ENCODE results near the gene MANSC4.

DNA sequence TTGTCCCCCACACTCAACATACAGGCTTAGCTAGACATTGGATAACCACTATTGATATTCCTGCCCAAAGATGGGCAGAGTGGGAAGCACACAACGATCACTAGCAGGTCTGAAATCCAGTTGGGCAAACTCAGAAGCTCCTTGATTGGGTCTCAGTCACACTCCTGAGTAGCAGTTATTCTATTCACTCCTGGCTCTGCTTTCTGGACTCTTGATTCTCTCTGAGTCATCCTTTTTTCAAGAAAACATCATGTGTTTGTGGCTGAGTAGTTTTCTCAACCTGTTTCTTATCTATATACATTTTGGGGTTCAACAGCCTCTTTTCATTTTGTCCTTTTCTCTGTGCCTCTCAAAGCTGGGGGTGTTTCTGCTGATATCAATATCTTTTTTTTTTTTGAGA, 46.0 kb upstream of the MANSC4 start:
- TF ChIP-seq, protein P1, sequence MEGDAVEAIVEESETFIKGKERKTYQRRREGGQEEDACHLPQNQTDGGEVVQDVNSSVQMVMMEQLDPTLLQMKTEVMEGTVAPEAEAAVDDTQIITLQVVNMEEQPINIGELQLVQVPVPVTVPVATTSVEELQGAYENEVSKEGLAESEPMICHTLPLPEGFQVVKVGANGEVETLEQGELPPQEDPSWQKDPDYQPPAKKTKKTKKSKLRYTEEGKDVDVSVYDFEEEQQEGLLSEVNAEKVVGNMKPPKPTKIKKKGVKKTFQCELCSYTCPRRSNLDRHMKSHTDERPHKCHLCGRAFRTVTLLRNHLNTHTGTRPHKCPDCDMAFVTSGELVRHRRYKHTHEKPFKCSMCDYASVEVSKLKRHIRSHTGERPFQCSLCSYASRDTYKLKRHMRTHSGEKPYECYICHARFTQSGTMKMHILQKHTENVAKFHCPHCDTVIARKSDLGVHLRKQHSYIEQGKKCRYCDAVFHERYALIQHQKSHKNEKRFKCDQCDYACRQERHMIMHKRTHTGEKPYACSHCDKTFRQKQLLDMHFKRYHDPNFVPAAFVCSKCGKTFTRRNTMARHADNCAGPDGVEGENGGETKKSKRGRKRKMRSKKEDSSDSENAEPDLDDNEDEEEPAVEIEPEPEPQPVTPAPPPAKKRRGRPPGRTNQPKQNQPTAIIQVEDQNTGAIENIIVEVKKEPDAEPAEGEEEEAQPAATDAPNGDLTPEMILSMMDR (conservative IDR thresholded peaks at IDR 0.05; ENCODE audit: low read length): no peak
- no peak for TF ChIP-seq EZH2phosphoT487 (IDR thresholded peaks at IDR 0.05; ENCODE audit: borderline replicate concordance, low read depth, low read length)

Measured in OCI-LY7 (cell line).